GM21723 (cell line): ENCODE measurements around the gene SLC22A31.
"Not testable (repeated sequence)": the region's sequence is repeated elsewhere in the genome, so short reads cannot be mapped to it uniquely, and the experiment has no call there.

Experiments used
- ATAC-seq: cut with Tn5 transposase; IDR thresholded peaks from one replicate; pipeline ENCODE4 v1.9.1; 2021; ENCODE audit warnings: mild to moderate bottlenecking, moderate library complexity; ENCODE audit not compliant: unreplicated experiment

The SLC22A31 gene

DNA sequence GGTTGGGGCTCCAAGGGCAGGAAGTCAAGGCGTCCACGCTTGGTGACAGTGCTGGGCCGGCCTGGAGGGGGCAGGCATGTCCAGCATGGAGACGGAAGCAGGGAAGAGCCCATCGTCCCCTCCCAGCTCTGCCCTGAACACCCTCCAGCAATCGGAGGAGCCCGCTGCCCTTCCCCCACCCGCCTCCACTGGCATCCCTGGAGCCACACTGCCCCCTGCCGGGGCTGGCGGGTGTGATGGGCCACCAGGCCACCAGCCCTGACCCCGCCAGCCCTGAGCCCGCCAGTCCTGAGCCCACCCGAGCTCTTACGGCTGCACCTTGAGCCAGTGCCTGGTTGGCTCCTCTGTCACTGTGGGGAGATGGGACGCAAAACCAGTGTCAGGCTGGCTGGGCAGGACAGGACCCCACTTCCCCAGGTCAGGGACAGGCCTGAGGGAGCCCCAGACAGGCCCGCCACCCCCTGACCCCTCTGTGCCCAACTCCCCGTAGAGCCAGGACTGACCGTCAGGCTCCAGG is 32.9 kb downstream of the SLC22A31 start:
- ATAC-seq, result no peak

DNA sequence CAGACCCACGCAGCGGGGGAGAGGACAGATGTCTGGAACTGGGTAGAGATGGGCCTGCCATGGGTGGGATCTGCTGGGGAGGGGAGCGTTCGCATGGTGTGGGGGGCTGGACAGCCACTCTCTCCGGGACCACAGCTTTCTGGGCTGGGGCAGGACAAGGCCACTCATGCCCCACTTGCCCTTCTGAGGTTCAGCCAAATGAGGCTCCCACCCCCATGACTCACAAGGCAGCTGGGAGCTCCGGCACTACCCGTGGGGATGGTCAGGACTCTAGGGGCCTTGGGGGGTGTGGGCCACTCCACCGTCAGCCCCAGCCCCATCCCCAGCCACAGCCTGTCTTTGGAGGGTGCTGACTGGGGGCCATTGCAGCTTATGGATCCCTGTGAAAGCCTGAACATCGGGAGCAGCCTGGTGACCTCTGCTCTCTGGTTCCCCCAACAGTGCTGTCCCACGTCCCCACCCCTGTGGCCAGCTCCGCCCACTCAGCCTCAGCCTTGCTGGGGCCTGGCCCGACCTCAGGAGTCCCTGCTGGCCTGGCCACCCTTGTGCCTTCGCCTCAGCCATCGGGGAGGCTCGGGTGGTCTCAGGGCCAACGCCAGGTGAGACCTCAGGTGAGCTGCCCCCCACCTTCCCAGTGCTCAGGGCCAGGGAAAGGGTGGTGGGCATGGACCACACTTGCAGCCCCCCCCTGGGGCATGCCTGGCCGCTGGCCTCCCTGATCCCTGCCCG is 33.5 kb downstream of the SLC22A31 start:
- no peak for ATAC-seq

DNA sequence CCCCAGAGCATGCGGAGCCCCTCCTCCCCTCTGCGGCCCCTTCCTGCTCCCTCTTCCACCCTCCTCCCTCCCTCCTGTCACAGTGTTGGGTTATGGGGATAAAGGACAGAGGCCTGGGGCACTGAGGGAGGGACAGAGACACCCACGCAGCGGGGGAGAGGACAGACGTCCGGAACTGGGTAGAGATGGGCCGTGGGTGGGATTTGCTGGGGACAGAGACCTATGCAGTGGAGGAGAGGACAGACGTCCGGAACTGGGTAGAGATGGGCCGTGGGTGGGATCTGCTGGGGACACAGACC is 34.7 kb downstream of the SLC22A31 start:
- not testable (repeated sequence) for ATAC-seq

DNA sequence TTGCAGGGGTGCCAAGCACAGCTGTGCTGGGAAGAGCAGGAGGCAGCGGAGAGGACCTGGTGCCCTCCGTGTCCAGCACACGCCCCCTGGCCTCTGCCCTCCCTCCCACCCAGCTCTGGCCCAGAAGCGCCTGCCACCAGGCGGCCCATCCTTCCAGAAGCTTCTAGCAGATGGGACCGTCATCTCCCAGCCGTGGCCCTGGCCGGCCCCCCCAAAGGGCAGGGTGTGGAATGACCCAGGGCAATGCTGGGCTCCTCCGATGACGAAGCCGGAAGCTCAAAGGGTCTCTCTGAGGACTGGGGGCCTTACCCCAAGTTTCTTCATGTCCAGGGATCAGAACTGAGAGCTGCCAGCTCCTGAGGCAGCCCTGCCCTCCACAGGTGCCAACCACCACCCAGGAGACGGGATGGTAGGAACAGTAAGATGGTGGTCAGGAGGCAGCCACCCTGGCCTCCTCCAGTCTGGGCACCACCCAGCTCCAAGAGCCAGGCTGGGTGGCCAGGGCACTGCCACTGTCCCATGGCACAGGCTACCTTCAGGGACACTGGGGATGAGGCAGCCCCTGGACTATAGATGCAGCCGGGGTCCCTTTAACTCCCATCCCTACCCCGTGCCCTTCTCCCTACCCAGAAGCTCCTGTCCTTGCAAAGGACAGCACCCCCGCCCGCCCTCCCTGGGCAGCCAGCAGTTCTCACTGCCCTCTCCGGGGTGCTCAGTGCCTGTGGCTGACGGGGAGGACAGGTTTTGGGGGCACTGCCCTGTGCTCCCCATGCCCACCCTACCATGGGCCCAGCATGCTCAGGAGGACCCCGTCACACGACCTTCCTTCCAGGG is 35.3 kb downstream of the SLC22A31 start:
- ATAC-seq, result no peak

GRCh38 chr16:89164436-89164835 is 35.9 kb downstream of the SLC22A31 start:
- ATAC-seq, result no peak

DNA sequence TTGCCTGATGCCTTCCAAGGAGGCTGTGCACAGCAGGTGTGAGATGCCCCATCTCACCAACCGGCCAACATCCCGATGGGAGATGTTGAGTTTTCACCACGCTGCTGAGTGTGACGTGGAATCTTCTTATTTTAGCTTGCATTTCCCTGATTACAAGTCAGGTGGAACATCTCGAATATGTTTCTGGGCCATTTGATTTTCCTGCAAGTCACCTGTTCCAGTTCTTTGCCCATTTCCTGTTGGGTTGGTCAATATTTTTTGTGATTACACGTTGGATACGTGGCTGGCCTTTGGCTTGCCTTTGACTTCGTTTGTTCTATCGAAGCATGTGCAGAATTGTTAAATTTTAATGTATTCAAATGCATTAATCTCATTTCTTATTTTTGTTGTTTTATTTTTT is 37.0 kb downstream of the SLC22A31 start:
- no peak for ATAC-seq

GRCh38 chr16:89161763-89162713 is 38.3 kb downstream of the SLC22A31 start:
- ATAC-seq, result no peak

- ATAC-seq, result no peak
Measured at GRCh38 chr16:89160977-89161701, 39.2 kb downstream of the SLC22A31 start.

DNA sequence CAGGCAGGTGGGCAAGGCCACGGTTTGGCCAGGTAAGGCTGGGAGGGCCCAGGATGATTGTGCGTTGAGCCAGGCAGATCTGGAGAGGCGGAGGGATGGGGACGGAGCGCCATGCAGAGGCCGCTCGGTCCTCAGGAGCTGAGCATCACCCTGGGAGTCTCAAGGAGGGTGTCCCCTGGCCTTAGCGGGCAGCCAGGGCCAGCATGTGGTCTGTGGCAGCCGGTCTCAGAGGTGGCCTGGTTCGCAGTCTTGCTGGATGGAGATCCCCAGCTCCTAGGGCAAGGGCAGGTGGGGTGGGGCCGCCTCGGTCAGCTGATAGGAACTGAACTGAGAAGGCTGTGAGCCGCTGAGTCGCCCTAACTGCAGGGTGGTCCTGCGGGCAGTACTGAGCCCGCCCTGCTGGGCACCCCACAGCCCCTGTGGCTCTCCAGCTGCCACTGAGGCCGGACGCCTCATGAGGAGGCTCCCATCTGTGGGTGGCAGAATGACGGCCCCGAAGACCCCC is 40.4 kb downstream of the SLC22A31 start:
- no peak for ATAC-seq

DNA sequence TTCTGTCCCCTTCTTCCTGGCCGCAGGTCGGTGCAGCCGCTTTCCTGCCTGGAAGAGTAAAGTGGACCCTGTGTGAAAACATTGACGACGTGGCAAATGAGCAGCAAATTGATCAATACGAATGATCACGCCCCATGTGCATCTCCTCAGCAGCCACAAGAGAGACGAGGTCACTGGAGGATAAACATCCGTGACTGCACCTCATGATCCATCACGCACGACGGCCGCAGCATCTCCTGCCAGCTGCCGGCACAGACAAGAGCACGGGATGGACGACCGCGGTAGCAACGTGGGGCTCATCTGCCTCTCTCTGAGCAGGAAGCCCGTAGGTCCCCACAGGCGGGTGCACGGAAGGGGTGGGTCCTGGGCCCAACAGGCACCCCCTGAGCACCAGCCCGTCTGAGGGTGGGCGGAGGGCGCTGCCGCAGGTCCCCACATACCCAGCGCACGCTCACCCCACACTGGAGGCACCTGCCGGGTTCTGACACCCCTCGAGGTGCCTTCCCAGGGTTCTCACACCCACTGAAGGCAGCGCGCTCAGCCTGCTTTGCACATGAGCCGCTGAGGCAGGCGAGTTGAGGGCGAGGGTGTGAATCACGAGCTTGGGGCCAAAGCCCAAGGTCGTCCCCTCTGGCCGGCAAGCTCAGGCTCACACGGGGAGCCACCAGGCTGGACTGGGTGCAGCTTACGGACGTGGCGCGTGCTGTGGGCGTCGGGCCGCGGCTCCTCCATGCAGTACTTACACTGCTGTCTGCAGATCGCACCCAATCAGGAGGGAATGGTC is 41.1 kb downstream of the SLC22A31 start:
- no peak for ATAC-seq

DNA sequence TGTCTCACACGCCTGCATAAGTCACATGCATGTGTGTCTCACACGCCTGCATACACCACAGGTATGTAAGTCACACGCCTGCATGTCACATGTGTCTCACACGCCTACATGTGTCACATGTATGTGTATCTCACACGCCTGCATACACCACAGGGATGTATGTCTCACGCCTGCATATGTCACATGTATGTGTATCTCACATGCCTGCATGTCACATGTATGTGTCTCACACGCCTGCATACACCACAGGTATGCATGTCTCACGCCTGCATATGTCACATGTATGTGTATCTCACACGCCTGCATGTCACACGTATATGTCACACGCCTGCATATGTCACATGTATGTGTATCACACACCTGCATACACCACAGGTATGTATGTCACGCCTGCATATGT is 42.6 kb downstream of the SLC22A31 start:
- no peak for ATAC-seq

- no peak for ATAC-seq
Measured at GRCh38 chr16:89156740-89157645, 43.3 kb downstream of the SLC22A31 start.

DNA sequence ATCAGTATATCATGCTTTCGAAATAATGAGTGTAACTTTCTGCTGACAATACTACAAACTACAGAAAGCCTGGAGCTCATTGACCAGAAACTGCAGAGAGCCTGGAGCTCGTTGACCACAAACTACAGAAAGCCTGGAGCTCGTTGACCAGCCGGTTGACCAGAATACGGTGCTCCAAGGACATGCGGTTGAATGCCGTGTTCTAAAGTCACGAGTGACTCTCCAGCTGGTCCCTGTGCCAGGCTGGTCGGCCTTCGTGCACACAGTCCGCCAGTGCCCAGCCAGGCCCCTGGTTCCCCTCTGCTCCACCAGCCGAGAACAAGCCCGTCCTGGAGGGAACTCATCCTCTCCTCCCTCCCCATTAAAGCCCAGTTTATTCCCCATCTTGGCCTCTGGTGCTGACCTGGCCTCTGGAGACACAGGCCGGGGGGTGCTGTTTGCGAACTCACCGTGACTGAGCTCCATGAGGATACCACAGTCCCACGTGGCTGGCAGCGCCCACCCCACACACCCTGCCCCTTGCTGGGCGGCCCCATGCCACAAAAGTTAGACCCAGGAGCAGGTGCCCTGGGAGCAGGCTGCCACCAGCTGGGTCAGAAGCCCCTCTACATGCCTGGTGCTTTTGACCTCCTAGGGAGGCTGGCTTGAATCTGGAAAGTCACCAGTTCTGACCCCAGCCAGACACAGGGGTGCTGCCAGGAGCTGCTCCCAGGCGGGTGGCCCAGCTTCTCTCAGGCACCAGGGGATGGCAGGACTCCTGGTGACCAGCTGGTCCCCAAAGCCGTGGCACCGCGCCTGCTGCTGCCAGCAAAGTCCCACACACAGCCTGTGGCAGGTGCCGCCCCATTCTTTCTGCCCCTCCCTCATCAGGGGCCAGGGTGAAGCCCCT is 44.2 kb downstream of the SLC22A31 start:
- ATAC-seq, result no peak

GRCh38 chr16:89155184-89155679 is 45.1 kb downstream of the SLC22A31 start:
- ATAC-seq, result no peak

GRCh38 chr16:89154390-89155183 is 45.8 kb downstream of the SLC22A31 start:
- no peak for ATAC-seq

DNA sequence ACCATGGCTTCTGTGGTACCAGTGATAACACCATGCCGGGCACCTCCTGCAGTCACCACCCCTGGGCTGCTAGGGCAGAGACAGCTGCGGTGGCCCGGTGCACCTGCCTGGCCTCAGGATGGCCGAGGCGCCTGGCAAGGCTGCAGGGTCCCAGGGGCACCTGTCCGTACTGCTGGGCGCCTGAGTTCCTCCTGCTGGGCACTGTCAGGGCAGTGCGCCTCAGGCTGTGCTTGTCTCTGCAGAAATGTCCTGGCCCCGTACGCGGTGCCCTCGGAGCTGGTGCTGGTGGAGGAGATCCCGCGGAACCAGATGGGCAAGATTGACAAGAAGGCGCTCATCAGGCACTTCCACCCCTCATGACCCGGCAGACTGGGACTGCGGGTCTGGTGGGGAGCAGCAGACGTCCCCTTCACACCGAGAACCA is 46.5 kb downstream of the SLC22A31 start:
- ATAC-seq, result no peak
